ENCODE results near the gene ZFP3. TPM values are rescaled to one million over a fixed set of nuclear protein-coding genes. Genes with fewer than 3 reads are reported as not detected.
"Not testable (repeated sequence)": the region's sequence is repeated elsewhere in the genome, so short reads cannot be mapped to it uniquely, and the experiment has no call there.

The ZFP3 gene
- total RNA-seq, 1 experiment from 2014 or later, result not detected

- Mint-ChIP-seq H3K9me3 (ENCODE audit: unreplicated experiment) (no peaks in the 10 kb centered on the region), H3K27me3 (ENCODE audit: insufficient read depth, unreplicated experiment) (peaks cover 49% of the 10 kb centered on the region), H3K4me1 (ENCODE audit: insufficient read depth, unreplicated experiment) (no peaks in the 10 kb centered on the region), H3K4me3 (ENCODE audit: unreplicated experiment) (no peak overlapping the region), H3K27ac (ENCODE audit: low read depth, unreplicated experiment) (no peak overlapping the region), H3K36me3 (ENCODE audit: insufficient read depth, unreplicated experiment) (no peaks in the 10 kb centered on the region)
- CTCF ChIA-PET, result no interaction called here
- no TSS peak for BruUV-seq (replicated peaks)
- DNase-seq (ENCODE audit: unreplicated experiment), result no peak
- TF ChIP-seq CTCF (IDR thresholded peaks at IDR 0.05; ENCODE audit: unreplicated experiment), result no peak
- intact Hi-C loops (cut with micrococcal nuclease), result no loop called here
- POLR2A ChIA-PET, result no interaction called here
Measured at GRCh38 chr17:5123343-5124124, 45.3 kb downstream of the ZFP3 start.

- intact Hi-C loops (cut with micrococcal nuclease); CTCF ChIA-PET; H3K4me1 Mint-ChIP-seq (ENCODE audit: insufficient read depth, unreplicated experiment); POLR2A ChIA-PET; H3K27ac Mint-ChIP-seq (ENCODE audit: low read depth, unreplicated experiment); H3K9me3 Mint-ChIP-seq (ENCODE audit: unreplicated experiment); H3K36me3 Mint-ChIP-seq (ENCODE audit: insufficient read depth, unreplicated experiment); DNase-seq (ENCODE audit: unreplicated experiment); H3K4me3 Mint-ChIP-seq (ENCODE audit: unreplicated experiment); BruUV-seq (replicated peaks): not testable (repeated sequence)
- H3K27me3 Mint-ChIP-seq (ENCODE audit: insufficient read depth, unreplicated experiment), result peaks cover 45% of the 10 kb centered on the region
Measured at GRCh38 chr17:5124125-5124760, 46.0 kb downstream of the ZFP3 start.

GRCh38 chr17:5124896-5125295 is 46.6 kb downstream of the ZFP3 start:
- H3K27me3 Mint-ChIP-seq (ENCODE audit: insufficient read depth, unreplicated experiment), result peaks cover 45% of the 10 kb centered on the region
- not testable (repeated sequence) for BruUV-seq (replicated peaks); H3K4me3 Mint-ChIP-seq (ENCODE audit: unreplicated experiment)

GRCh38 chr17:5126719-5127488 is 48.6 kb downstream of the ZFP3 start:
- no peak overlapping the region for H3K27ac Mint-ChIP-seq (ENCODE audit: low read depth, unreplicated experiment)
- H3K4me3 Mint-ChIP-seq (ENCODE audit: unreplicated experiment), result no peak overlapping the region
- CTCF ChIA-PET, result no interaction called here
- H3K9me3 Mint-ChIP-seq (ENCODE audit: unreplicated experiment), result no peaks in the 10 kb centered on the region
- no peaks in the 10 kb centered on the region for H3K4me1 Mint-ChIP-seq (ENCODE audit: insufficient read depth, unreplicated experiment)
- POLR2A ChIA-PET, result no interaction called here
- peaks cover 25% of the 10 kb centered on the region for H3K27me3 Mint-ChIP-seq (ENCODE audit: insufficient read depth, unreplicated experiment)
- BruUV-seq (replicated peaks), result no TSS peak
- intact Hi-C loops (cut with micrococcal nuclease), result no loop called here
- TF ChIP-seq CTCF (IDR thresholded peaks at IDR 0.05; ENCODE audit: unreplicated experiment), result no peak
- no peak for DNase-seq (ENCODE audit: unreplicated experiment)
- H3K36me3 Mint-ChIP-seq (ENCODE audit: insufficient read depth, unreplicated experiment), result no peaks in the 10 kb centered on the region

More at GRCh38 chr17:5124896-5125295, 46.6 kb downstream of the ZFP3 start:
- H3K27ac Mint-ChIP-seq (ENCODE audit: low read depth, unreplicated experiment); H3K36me3 Mint-ChIP-seq (ENCODE audit: insufficient read depth, unreplicated experiment); CTCF ChIA-PET; DNase-seq (ENCODE audit: unreplicated experiment); H3K4me1 Mint-ChIP-seq (ENCODE audit: insufficient read depth, unreplicated experiment); intact Hi-C loops (cut with micrococcal nuclease); H3K9me3 Mint-ChIP-seq (ENCODE audit: unreplicated experiment); POLR2A ChIA-PET: not testable (repeated sequence)

GRCh38 chr17:5127910-5128309 is 49.6 kb downstream of the ZFP3 start:
- no peaks in the 10 kb centered on the region for H3K9me3 Mint-ChIP-seq (ENCODE audit: unreplicated experiment)
- no peaks in the 10 kb centered on the region for H3K4me1 Mint-ChIP-seq (ENCODE audit: insufficient read depth, unreplicated experiment)
- peaks cover 19% of the 10 kb centered on the region for H3K27me3 Mint-ChIP-seq (ENCODE audit: insufficient read depth, unreplicated experiment)
- BruUV-seq (replicated peaks), result no TSS peak
- no peaks in the 10 kb centered on the region for H3K36me3 Mint-ChIP-seq (ENCODE audit: insufficient read depth, unreplicated experiment)
- CTCF ChIA-PET, result no interaction called here
- no peak for TF ChIP-seq CTCF (IDR thresholded peaks at IDR 0.05; ENCODE audit: unreplicated experiment)
- no peak for DNase-seq (ENCODE audit: unreplicated experiment)
- H3K27ac Mint-ChIP-seq (ENCODE audit: low read depth, unreplicated experiment), result no peak overlapping the region
- POLR2A ChIA-PET, result interaction anchor here (0.6 kb wide), 1 partner anchor 61 kb away, joined by 3 read pairs; no protein-coding TSS in a partner anchor
- intact Hi-C loops (cut with micrococcal nuclease), result no loop called here
- no peak overlapping the region for H3K4me3 Mint-ChIP-seq (ENCODE audit: unreplicated experiment)

GRCh38 chr17:5128387-5128786 is 50.1 kb downstream of the ZFP3 start:
- POLR2A ChIA-PET, result interaction anchor here (0.6 kb wide), 1 partner anchor 61 kb away, joined by 3 read pairs; no protein-coding TSS in a partner anchor
- intact Hi-C loops (cut with micrococcal nuclease); H3K9me3 Mint-ChIP-seq (ENCODE audit: unreplicated experiment); H3K36me3 Mint-ChIP-seq (ENCODE audit: insufficient read depth, unreplicated experiment); H3K4me1 Mint-ChIP-seq (ENCODE audit: insufficient read depth, unreplicated experiment); BruUV-seq (replicated peaks); H3K4me3 Mint-ChIP-seq (ENCODE audit: unreplicated experiment); H3K27ac Mint-ChIP-seq (ENCODE audit: low read depth, unreplicated experiment); DNase-seq (ENCODE audit: unreplicated experiment): not testable (repeated sequence)
- CTCF ChIA-PET, result interaction anchor here (0.6 kb wide), 1 partner anchor 22 kb away, joined by 4 read pairs; no protein-coding TSS in a partner anchor
- peaks cover 19% of the 10 kb centered on the region for H3K27me3 Mint-ChIP-seq (ENCODE audit: insufficient read depth, unreplicated experiment)

All from MCF 10A (cell line).